Adrenal gland (tissue), 5 donors: Measurements from ENCODE around the gene ITPRIPL1.
"Not testable (repeated sequence)": the region's sequence is repeated elsewhere in the genome, so short reads cannot be mapped to it uniquely, and the experiment has no call there.

Experiments used
- POLR2A ChIP-seq, 2 donors: fragments of 450-650 bp; IDR thresholded peaks; one replicate each; pipeline ENCODE4 v1.6.1; 2017; ENCODE audit warnings: antibody characterized with exemption in 2 of 2, mild to moderate bottlenecking in 2 of 2, moderate library complexity in 1 of 2
- TF ChIP-seq, protein P1 (sequence below), 6 experiments: fragments of 450-650 bp in 4 of 6; fragments of 200-600 bp in 2 of 6; sonication (generic) in 1 of 6; IDR thresholded peaks; 1 replicate in 5 of 6; 2 replicates in 1 of 6; pipeline versions ENCODE4 v1.5.1 to v1.8.0; 2016 to 2021; ENCODE audit warnings: antibody characterized with exemption in 6 of 6, mild to moderate bottlenecking in 2 of 6, moderate library complexity in 1 of 6
- donor health status: DM: no; HTN: no; CAD: no.

DNA sequence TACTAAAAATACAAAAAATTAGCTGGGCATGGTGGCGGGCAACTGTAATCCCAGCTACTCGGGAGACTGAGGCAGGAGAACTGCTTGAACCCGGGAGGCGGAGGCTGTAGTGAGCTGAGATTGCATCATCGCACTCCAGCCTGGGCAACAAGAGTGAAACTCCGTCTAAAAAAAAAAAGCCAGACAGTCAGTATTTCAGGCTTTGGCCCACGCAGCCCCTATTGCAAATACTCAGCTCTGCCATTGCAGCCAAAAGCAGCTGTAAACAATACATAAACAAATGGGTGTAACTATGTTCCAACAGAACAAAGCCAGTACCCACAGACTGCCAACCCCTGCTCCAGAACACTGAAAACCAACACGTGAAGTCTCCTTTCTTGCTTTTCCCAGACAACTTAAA, 30.8 kb upstream of the ITPRIPL1 start:
- TF ChIP-seq POLR2A (IDR thresholded peaks at IDR 0.05) = not testable (repeated sequence)
- TF ChIP-seq, protein P1, sequence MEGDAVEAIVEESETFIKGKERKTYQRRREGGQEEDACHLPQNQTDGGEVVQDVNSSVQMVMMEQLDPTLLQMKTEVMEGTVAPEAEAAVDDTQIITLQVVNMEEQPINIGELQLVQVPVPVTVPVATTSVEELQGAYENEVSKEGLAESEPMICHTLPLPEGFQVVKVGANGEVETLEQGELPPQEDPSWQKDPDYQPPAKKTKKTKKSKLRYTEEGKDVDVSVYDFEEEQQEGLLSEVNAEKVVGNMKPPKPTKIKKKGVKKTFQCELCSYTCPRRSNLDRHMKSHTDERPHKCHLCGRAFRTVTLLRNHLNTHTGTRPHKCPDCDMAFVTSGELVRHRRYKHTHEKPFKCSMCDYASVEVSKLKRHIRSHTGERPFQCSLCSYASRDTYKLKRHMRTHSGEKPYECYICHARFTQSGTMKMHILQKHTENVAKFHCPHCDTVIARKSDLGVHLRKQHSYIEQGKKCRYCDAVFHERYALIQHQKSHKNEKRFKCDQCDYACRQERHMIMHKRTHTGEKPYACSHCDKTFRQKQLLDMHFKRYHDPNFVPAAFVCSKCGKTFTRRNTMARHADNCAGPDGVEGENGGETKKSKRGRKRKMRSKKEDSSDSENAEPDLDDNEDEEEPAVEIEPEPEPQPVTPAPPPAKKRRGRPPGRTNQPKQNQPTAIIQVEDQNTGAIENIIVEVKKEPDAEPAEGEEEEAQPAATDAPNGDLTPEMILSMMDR (IDR thresholded peaks at IDR 0.05) = not testable (repeated sequence)
